Inferior parietal cortex (tissue), 1 donor: ENCODE data around the gene ATP4B.

Source experiments
- DNase-seq: peaks from one replicate; pipeline ENCODE4 v3.0.0-alpha.2; 2016; ENCODE audit errors: extremely low spot score

ATP4B gene

DNA sequence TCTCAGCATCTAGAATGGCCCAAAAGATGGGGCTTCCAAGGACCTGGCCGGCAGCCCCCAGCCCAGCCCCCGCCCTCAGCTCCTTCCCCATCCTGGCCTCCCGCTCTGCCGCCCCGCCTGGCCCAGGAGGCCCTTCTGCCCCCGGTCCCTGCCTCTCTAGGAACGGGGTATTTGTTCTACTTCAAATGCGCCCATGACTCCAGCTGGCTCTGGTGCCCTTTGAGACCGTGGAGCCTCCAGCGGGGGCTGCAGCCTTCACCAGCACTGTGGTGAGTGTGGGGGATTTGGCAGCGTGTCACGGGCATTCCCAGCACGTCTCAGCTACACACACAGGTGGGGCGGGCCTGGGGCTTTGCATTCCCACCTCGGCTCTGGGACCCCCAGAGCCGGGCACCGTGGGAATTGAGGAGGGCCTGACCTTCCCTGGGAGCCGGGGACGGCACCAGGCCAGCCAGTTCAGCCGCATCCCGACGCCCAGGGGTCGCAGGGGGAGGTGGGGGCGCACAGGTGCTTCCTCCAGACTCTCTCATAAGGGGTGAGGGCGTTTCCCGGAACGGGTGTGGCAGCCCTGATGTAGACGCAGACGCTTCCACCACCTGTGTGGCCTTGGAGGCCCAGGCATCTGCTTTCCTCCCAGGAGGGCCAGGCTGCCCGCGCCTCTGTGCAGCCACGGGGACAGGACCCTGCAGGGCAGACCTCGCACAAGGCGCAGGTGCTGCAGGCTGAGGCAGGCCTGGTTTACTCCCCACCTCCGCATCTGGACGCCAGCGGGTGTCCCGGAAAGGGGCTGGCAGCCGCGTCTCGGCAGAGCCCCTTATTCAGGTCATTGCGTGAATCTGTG lies 947 bp downstream of the ATP4B start:
- no peak for DNase-seq

DNA sequence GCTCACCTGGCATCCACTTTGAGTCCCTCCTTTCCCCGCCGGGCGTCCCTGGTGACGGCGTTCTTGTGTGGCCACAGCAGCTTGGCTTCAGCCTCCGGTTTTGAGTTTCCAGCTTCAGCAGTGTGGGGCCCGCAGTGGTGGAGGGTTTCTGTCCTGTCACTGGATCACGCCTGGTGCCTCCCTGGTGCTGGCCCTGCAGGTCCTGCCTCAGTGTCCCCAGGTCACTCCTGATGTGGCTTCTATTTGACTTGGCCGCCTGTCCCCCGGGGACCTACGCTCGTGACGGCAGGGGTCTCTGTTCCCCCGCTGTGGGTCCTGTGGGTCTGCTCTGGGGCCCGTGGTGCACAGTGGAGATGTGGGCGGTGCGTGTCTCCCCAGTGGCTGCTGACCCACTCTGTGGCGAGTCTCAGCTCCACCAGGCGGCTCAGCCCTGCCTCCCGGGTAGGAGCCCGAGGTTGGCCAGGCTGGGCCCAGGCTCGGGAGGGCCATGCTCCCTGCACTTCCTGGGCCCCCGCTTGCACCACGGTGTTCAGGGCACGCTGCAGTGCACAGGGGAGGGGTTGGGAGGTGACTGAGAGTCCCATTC lies 1.9 kb downstream of the ATP4B start:
- no peak for DNase-seq

DNA sequence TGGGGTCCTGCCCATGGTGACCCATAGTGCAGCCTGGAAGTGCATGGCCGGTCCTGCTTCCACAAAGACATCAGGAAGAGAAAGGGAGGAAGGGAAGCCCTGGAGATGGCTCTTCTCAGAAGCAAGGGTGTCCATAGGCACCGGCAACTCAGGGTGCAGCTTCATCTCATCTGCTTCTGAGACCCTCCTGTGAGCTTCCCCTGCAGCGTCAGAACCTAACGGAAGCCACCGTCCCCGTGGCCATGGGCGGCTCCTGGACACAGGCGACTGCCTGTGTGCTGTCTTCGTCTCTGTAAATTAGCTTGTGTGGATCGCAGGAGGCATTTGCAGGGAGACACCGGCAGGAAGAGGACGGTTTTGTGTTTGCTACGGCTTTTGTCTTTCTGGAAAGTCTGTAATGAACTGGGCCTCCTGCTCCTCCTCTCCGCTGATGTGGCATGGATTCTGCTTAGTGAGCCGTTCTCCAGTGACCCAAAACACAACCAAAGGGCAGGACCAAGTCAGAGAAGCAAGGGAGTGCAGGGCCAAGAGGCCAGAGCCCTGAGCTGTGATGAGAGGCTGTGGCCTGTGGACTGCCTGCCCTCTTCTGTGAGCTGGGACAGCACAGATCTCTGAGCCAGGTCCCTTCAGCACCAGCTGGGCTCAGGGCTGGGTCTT lies 2.5 kb downstream of the ATP4B start:
- DNase-seq = no peak

DNA sequence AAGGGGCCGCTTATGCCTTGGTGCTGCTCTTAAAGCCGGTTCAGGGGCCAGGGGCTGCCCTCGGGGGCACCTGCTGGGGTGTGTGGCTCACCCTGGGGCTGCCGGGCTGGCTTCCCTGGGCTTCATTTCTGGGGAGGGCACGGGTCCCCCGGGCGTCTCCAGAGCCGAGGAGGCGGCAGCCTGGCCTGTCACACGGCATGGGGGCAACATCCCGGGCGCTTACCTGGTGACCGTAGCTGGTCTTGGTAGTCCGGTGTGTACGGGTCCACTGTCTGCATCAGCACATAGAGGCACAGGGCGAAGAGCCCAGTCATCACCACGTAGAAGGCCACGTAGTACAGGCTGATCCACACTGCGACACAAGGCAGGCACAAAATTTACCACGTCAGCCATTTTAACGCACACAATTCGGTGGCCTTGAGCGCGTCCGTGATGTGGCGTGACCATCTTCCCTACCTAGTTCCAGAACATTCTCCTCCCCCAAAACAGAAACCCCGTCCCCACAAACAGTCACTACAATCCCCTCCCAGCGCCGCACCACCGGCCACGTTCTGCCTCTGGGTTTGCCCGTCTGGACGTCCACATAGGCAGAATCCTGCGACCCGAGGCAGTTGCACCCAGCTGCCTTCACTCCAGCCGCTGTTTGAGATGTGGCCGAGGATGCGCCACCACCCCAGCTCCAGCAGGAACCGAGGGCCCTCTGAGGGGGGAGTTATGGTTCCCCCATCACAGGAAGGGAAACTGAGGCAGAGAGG lies 3.2 kb downstream of the ATP4B start:
- no peak for DNase-seq

DNA sequence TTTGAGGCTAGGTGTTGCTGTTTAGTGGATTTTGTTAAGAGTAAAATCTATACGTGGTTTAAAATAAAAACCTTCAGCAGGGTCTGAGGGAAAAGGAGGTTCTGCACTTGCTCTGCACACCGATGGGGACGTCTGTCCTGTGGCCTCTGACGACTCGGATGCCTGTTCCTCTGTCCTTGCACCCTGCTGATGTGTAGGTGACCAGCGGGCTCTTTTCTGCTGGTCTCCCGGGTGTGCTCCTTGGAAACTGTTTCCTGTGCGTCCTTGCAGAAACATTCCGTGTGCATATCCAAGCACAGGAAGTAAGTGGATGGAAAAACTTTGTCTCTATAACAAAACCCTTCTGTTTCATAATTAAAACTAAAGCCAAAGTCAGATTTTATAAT lies 3.8 kb downstream of the ATP4B start:
- no peak for DNase-seq

DNA sequence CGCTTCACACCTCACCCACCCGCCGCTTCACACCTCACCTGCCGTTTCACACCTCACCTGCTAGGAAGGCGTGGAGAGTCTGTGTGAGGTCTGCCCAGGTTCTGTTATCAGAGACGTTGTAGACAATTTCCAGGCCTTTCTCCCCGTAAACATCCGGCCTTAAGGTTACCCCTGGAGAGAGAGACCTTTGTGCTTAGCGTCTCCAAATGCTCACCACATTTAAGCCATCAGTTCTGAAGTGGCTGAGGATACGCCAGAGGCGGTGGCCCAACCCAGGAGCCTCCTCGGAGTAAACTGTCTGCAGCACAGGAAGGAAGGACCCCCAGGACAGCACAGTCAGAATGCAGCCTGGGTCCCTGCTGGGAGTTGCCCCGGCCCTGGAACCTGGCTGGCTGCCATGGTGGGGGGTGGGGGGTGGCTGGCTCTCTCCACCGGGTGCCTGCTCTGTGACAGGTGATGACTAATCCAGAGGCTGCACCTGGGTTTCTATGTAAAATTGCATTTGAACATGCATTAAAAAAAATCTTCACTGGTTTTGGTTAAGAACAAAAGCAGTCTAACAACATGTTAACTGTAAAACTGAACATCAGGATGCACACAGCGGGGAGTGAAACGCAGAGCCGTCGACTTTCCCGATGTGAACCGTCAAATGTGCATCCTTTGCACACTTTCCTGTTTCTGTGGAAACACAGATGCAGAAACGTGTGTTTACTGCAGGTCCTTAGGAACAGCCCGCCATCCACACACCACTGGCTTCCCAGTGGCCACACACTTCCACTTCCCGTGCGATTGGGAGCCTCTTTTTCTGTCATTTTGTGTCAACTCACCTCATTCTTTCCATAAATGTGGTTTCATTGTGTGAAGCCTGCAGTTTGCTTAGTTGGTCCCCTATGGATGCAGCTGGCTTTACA lies 4.5 kb downstream of the ATP4B start:
- DNase-seq = no peak

DNA sequence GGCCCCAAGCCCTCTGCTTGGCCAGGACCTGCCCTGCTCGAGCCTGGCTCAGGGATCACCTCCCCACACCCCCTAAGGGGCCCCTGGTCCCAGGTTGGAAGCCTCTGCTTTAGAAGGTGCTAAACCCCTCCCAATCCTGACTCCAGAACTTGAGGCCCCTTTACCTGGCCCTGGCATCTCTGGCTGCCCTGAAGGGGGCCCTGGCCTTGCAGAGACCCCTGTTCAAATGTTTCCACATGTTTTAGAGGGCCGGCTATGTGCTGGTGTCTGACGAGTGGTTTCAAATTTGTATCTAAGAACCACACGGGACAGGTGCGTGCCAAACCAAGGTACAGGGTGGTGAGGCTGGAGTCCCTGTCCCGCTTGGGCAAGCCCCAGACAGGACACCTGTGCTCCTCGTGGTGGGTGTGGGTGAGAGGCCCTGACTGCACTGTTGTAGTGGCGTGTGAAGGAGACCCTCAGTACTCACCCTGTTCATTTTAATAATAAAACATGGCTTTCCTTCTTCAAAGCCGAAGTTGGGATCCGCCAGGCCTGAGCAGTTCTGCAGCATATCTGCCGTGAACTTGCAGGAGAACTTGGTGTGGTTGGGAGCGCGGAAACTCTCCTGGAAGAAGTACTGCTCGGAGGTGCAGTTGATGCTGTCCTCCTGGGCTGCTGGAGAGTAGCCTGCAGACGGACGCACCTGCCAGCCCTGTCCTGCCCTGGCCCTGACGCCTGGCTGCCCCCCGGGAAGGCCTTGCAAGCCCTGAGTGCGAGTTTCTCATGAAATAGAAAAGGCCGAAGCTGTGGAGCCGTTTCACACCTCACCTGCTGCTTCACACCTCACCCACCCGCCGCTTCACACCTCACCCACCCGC lies 5.4 kb downstream of the ATP4B start:
- DNase-seq = no peak

DNA sequence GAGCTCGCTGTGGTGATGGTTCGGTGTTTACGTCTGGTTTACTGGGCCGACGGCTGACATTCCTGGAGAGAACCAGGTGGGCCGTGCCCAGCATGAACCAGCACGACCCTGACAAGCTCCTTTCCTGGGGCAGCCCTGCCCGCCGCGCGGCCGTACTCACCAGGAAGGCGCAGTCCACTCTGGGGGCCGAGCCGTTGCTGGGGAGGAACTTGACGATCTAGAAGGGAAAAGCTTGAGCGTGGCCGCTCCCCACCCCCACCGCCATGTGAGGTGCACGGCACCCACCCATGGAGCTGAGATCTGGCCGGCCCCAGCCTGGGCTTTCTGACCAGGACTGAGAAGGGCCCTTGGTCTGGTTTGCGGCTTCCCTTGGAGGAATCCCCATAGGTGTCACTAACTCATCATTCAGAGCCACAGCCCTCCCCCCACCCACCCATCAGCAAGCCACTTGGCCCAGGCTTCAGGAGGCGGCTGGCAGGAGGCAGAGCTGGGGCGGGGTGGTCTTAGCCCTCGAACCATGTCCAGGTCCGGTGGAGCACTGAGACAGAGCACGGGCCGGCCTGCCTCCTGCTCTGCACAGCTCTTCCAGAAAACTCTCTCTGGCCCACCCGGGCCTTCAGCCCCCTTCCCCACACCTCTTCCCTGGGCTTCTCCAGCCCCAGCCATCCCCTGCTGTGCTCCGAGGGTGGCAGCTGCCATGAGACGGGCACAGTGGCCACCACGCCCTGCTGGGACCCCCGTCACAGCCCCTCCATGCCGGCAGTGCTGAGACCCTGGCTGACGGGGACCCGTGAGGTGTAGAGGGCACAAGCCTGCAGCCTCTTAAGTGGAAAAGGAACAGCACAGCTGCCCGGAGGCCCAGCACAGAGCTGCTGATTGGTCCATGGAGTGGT lies 6.2 kb downstream of the ATP4B start:
- no peak for DNase-seq

DNA sequence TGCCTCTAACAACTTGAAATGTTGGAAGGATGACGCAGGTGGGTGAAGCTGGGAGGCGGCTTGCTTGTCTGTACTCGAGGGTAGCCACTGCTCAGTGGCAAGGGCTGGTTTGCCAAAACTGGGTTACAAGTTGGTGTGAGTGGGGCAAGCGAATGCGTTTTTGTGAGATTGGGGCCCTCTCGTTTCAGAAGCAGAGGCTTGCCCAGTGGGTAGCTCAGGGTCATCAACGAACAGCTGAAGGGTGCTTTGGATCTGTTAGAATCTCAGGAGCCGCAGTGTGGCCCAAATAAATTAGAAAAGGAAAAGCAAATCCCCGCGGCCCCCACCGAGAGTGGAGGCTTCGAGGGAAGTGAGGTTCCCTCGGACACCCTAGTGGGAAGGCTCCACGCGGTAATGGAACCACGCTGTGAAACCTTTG lies 7.3 kb downstream of the ATP4B start:
- DNase-seq = no peak

DNA sequence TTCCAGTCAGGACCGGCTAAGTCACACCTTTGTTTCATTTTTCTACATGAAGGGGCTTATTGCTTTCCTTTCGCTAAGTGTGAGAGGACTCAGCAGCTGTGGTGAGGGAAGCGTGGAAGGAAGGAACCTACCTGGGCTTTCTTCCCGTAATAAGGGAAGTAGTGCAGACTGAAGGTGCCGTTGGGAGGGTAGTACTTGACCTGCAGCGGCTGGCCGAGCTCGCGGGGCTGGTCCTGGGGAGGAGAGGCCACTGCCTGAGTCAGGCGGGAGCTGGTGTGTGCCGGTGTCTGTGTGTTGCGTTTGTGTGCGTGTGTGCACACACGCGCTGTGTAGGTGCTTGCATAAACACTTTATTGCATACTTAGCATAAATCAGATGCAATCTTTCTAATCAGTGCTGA lies 7.7 kb downstream of the ATP4B start:
- DNase-seq = no peak

DNA sequence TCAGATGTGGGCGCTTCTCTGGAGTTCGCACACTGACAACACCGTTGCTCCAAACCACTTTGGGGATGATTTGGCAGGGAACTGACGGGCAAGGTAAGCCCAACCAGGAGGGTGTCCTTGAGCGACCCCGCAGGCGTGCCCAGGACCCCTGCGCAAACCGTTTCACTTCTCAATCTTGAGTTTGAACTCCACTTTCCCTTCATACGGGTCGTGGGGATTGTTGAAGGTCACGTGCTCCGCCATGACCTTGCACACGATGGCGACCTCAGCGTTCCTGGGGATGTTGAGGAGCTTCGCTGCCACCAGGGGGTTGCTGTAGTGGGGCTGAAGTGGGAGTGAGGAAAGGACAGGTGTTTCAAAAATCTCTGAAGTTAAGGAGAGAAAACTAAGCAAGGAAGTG lies 8.8 kb downstream of the ATP4B start:
- DNase-seq = no peak

DNA sequence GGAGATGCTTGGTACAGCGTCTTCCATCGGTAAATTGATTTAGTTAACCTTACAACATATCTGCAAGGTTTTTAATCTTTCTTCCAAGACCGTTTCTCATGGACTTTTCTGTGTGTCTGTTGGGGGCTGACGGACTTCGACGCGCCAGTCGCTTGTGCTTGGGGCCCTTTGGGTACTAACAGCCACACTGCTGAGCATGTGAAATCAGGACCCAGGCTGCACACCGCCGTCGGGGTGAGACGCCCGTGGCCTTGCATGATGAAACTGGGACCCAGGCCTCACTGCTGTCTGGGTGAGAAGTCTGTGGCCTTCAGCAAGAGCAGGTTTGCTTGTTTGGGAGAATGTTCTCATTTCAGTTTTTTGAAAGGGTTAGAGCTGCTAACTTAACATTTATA lies 9.8 kb downstream of the ATP4B start:
- DNase-seq = no peak

DNA sequence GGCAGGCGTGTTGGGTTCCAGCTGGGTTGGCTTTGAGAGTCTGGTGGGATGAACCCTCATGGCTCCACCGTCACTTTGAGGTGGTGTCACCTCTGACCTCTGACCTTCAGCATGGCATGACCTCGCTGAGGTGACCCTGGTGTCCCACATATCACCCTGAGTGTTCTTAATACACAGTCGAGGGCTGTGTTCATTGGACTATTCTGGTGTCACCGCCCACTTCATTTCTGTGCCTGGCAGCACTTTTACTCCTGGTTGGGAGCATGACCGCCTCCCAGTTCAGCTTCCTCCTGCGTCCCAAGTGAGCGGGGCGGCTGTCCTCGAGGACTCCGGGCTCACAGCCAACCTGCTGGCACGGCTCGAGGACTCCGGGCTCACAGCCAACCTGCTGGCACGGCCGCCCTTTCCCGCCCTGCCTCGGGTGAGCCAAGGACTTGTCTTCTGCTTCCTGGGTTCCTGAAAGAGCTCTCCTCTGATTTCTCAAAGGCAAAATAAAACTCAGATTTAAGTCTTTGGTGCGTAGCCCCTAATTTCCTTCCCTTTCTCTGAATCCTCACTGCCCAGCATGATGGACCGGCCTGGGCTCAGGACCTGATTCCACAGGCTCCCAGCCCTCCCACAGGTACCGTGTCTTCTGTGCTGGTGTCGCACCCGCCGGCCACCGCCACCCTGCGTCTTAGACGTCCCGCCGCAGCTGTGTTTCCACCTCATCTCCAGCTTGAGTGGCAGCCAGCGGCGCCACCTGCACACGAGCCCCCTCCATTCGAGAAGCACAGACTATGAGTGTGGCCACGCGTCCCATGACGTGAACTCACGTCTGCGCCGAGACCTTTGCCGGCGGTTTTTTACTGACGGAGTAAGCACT lies 10.4 kb downstream of the ATP4B start:
- peak; percentile 74 for DNase-seq

DNA sequence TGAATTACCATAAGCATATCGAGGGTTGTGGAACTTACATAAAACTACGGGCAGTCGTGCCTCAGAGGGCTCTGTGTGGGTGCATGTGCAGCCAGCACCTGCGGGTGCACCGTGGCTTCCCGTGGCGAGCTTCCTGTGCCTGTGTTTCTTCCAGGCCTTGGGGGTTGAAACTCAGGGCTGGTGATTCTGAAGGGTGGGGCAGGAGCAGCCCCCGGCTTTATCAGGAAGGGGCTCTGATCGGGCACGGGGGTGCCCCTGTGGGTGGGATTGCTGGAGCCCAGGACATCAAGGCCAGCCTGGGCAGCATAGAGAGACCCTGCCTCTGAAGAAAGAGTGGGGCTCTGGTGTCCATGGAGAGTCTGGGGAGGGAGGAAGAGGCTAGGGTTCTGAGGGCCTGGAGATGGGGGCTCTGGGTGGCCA lies 11.1 kb downstream of the ATP4B start:
- no peak for DNase-seq

DNA sequence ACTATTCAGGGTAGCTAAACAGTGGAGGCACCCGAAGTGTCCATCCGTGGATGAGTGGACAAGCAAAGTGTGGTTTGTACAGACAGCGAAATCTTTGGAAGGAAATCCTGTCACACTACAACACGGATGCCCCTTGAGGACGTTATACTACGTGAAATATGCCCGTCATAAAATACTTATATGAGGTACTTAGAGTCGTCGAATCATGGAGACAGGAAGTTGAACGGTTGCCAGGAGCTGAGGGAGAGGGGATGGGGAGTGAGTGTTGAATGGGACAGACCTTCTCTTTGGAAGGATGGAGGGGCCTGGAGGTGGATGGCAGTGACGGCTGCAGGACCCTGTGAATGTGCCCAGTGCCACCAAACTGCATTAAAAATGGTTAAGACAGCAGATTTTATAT lies 11.6 kb downstream of the ATP4B start:
- no peak for DNase-seq

DNA sequence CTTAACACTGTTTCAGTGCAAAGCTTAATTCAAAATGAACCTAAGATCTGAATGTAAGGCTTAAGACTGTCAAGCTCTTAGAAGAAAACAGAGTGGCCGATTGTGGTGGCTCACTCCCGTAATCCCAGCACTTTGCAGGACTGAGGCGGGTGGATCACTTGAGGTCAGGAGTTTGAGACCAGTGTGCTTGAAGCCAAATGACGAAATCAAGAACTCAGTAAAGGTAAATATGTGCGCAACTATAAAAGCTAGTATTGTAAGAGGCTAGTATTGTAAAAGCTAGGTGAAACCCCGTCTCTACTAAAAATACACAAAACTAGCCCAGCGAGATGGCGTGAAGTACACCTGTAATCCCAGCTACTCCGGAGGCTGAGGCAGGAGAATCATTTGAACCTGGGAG lies 12.7 kb downstream of the ATP4B start:
- DNase-seq = no peak

DNA sequence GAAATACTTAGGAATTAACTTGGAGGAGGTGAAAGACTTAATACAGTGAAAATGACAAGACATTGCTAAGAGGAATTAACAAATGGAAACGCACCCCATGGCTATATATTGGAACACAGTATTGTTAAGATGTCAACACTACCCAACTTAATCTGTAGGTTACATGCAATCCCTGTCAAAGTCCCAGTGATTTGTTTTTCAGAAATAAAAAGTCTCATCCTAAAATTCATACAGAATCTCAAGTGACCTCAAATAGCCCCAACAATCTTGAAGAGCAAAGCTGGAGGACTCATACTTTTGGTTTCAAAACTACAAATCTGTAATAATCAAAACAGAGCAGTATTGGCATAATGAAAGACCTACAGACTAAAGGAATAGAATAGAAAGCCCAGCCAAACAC lies 13.2 kb downstream of the ATP4B start:
- DNase-seq = no peak

DNA sequence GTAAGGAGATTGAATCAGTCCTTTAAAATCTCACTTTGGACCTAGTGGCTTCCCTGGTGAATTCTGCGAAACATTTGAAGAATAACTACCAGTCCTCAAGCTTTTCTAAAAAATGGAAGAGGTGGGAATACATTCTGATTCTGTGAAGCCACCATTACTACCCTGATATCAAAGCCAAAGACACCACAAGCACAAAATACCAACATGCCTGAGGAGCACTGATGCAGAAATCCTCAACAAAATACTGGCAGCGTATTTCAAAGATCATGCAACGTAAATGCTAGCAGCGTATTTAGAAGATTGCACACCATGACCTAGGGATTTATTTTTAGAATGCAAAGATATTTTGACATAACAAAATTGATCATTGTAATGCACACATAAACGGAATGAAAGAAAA lies 14.4 kb downstream of the ATP4B start:
- DNase-seq = no peak
